HG02763 (cell line): ENCODE measurements around the gene SFT2D2.

Source experiments
- ATAC-seq: cut with Tn5 transposase; IDR thresholded peaks from one replicate; pipeline ENCODE4 v1.9.1; 2021; ENCODE audit warnings: mild to moderate bottlenecking, moderate library complexity; ENCODE audit not compliant: unreplicated experiment

SFT2D2 gene

GRCh38 chr1:168301664-168302320, 76.0 kb downstream of the SFT2D2 start:
- ATAC-seq = no peak
